A549 (cell line): Measurements from ENCODE around the gene BHLHE23. TPM values are rescaled to one million over a fixed set of nuclear protein-coding genes. Genes with fewer than 3 reads are reported as not detected.

Experiments used
- ATAC-seq, 2 experiments: fragments of 200-7000 bp in 1 of 2; fragments of >200 bp in 1 of 2; cut with Nextera tagmentation in 1 of 2; cut with Tn5 transposase in 1 of 2; 3 replicates each; pipeline versions ENCODE4 v1.8.0 to v1.9.1; 2018 to 2020; ENCODE audit warnings: mild to moderate bottlenecking in 1 of 2, moderate library complexity in 1 of 2
- CTCF ChIA-PET: fragments of 300-600 bp; sonication (Branson Sonifier 250); formaldehyde crosslinking; extraction: SDS; loops from one replicate; lab custom pipeline; 2021; ENCODE audit warnings: antibody characterized with exemption, inconsistent platforms; lab: Yijun Ruan, JAX
- POLR2A ChIA-PET: fragments of 350-600 bp; formaldehyde crosslinking; extraction: SDS; loops from one replicate; lab custom pipeline; 2021; ENCODE audit warnings: antibody characterized with exemption, inconsistent platforms; lab: Yijun Ruan, JAX
- DNase-seq, 2 experiments: peaks; one replicate each; pipeline versions ENCODE4 v3.0.0 to v3.0.0-alpha.2; 2011 to 2016; ENCODE audit warnings: low read depth in 1 of 2, low spot score in 1 of 2
- FAIRE-seq: peaks from 2 replicates; lab custom pipeline; 2011; peaks lifted over from hg19 to GRCh38; lab: Jason Lieb, UNC
- H3K27ac ChIP-seq, 2 experiments: fragments of >200 bp; sonication (Bioruptor Twin); formaldehyde crosslinking; 3 replicates each; pipeline ENCODE4 v1.5.1; 2016 to 2017
- H3K4me1 ChIP-seq: fragments of >200 bp; sonication (Bioruptor Twin); formaldehyde crosslinking; 3 replicates; pipeline ENCODE4 v1.6.1; 2016
- H3K4me2 ChIP-seq: fragments of >200 bp; sonication (Bioruptor Twin); formaldehyde crosslinking; 3 replicates; pipeline ENCODE4 v1.6.1; 2016
- H3K4me3 ChIP-seq: fragments of >200 bp; sonication (Bioruptor Twin); formaldehyde crosslinking; 3 replicates; pipeline ENCODE4 v1.5.1; 2016
- H3K9me3 ChIP-seq: fragments of >200 bp; sonication (Bioruptor Twin); formaldehyde crosslinking; 3 replicates; pipeline ENCODE4 v1.6.1; 2016
- ATOH8 ChIP-seq: fragments of 250-450 bp; sonication (Bioruptor Pico); IDR thresholded peaks from 2 replicates; pipeline ENCODE4 v1.5.0; 2020; ENCODE audit warnings: low read depth, mild to moderate bottlenecking, moderate library complexity
- BCL3 ChIP-seq: fragments of >200 bp; sonication (Bioruptor Twin); formaldehyde crosslinking; IDR thresholded peaks from 3 replicates; pipeline ENCODE4 v1.6.1; 2016
- CBX8 ChIP-seq: fragments of 200-600 bp; sonication (generic); IDR thresholded peaks from 2 replicates; pipeline ENCODE4 v1.6.1; 2016
- CHD2 ChIP-seq: fragments of 150-350 bp; IDR thresholded peaks from 2 replicates; pipeline ENCODE4 v1.6.1; 2014; ENCODE audit warnings: low read length; ENCODE audit not compliant: partially characterized antibody
- CHD4 ChIP-seq: fragments of 200-600 bp; sonication (generic); IDR thresholded peaks from 2 replicates; pipeline ENCODE4 v1.6.1; 2016; ENCODE audit warnings: antibody characterized with exemption, mild to moderate bottlenecking, borderline replicate concordance
- CTCF ChIP-seq: fragments of >200 bp; sonication (Bioruptor Twin); formaldehyde crosslinking; IDR thresholded peaks from 3 replicates; pipeline ENCODE4 v1.5.1; 2016
- E2F6 ChIP-seq: IDR thresholded peaks from 2 replicates; pipeline ENCODE4 v1.6.1; 2012; ENCODE audit warnings: low read depth, borderline replicate concordance
- ESRRA ChIP-seq: fragments of 150-350 bp; IDR thresholded peaks from 2 replicates; pipeline ENCODE4 v1.6.1; 2014; ENCODE audit warnings: mild to moderate bottlenecking, low read length, borderline replicate concordance
- GATA3 ChIP-seq: IDR thresholded peaks from 2 replicates; pipeline ENCODE4 v1.6.1; 2012; ENCODE audit warnings: borderline replicate concordance
- HES2 ChIP-seq: fragments of >200 bp; sonication (Bioruptor Twin); formaldehyde crosslinking; IDR thresholded peaks from 2 replicates; pipeline ENCODE4 v1.6.1; 2016
- HEYL ChIP-seq: fragments of 250-450 bp; sonication (Bioruptor Pico); IDR thresholded peaks from 2 replicates; pipeline ENCODE4 v1.8.0; 2021; ENCODE audit warnings: mild to moderate bottlenecking, moderate library complexity
- MAX ChIP-seq: IDR thresholded peaks from 2 replicates; pipeline ENCODE4 v1.6.1; 2012
- NFE2L2 ChIP-seq: fragments of 150-350 bp; conservative IDR thresholded peaks from 2 replicates; pipeline ENCODE4 v1.6.1; 2014; ENCODE audit warnings: low read length
- POLR2A ChIP-seq: IDR thresholded peaks from 2 replicates; pipeline ENCODE4 v1.6.1; 2012; ENCODE audit warnings: mild to moderate bottlenecking, low read length
- POLR2AphosphoS2 ChIP-seq: conservative IDR thresholded peaks from 2 replicates; pipeline ENCODE4 v1.6.1; 2012; ENCODE audit warnings: low read length, improper control_type of control experiment, inconsistent platforms
- RAD21 ChIP-seq, 2 experiments: fragments of >200 bp in 1 of 2; sonication (Bioruptor Twin) in 1 of 2; formaldehyde crosslinking in 1 of 2; IDR thresholded peaks in 1 of 2; conservative IDR thresholded peaks in 1 of 2; 2 replicates in 1 of 2; 3 replicates in 1 of 2; pipeline ENCODE4 v1.6.1; 2012 to 2018; ENCODE audit warnings: inconsistent platforms in 1 of 2
- RNF2 ChIP-seq: fragments of 200-600 bp; sonication (generic); IDR thresholded peaks from 2 replicates; pipeline ENCODE4 v1.6.1; 2016; ENCODE audit warnings: low read depth, mild to moderate bottlenecking, antibody characterized with exemption, moderate library complexity, borderline replicate concordance
- SMC3 ChIP-seq: fragments of >200 bp; sonication (Bioruptor Twin); formaldehyde crosslinking; IDR thresholded peaks from 3 replicates; pipeline ENCODE4 v1.6.1; 2018; ENCODE audit warnings: inconsistent platforms
- TFCP2L1 ChIP-seq: fragments of 250-450 bp; sonication (Bioruptor Pico); IDR thresholded peaks from 2 replicates; pipeline ENCODE4 v1.5.0; 2021; ENCODE audit warnings: mild to moderate bottlenecking
- TP53 ChIP-seq: fragments of 250-450 bp; sonication (Bioruptor Pico); IDR thresholded peaks from 2 replicates; pipeline ENCODE4 v1.5.0; 2021; ENCODE audit warnings: mild to moderate bottlenecking, moderate library complexity
- ZNF302 ChIP-seq: fragments of 250-450 bp; sonication (Bioruptor Pico); IDR thresholded peaks from 2 replicates; pipeline ENCODE4 v1.9.0; 2021; ENCODE audit warnings: inconsistent platforms, mild to moderate bottlenecking, moderate library complexity
- WGBS: methylation state at CpG from one replicate; pipeline ENCODE4 v1.1.6; 2017; ENCODE audit errors: missing lambda C conversion rate; 5-methylcytosine and 5-hydroxymethylcytosine counted together
- polyA plus RNA-seq, 4 experiments: library from polyadenylated mRNA; depleted of rRNA in 3 of 4; stranded (reverse); fragments of >200 nt; fragmentation: RNase III in 1 of 4; extraction: RNeasy Plus Mini Kit Qiagen cat#74134 plus additional on column Dnase treatment in 1 of 4; gene quantifications; 2 replicates in 3 of 4; 3 replicates in 1 of 4; pipeline ENCODE4 v1.2.3, GENCODE V29; 2011 to 2017

Gene BHLHE23
- polyA plus RNA-seq, 2 of the 4 experiments (the other 2 are of a cell fraction) = not detected

- 0 out of 6 replicates have a peak, but pooled peaks of 1 of the 2 experiments have one; percentile 11 for ATAC-seq
- ChIA-PET POLR2A (no interaction called here), CTCF (interaction anchor here (0.8 to 3.6 kb wide), 24 partner anchors 10 to 204 kb away, joined by 3 to 44 read pairs (median 6); partner anchors contain the start of gene SLC17A9)
- no peak overlapping the region for H3K27ac ChIP-seq
- H3K4me2 ChIP-seq = peak overlapping the region; percentile 71
- no peak for DNase-seq
- peak overlapping the region; percentile 41; the same call in 2 of the 3 replicates for H3K4me3 ChIP-seq
- no peak for TF ChIP-seq POLR2A
- H3K9me3 ChIP-seq = peaks cover 19% of the 10 kb centered on the region
- peaks cover 14% of the 10 kb centered on the region; the same call in 2 of the 3 replicates for H3K4me1 ChIP-seq
- no peak for FAIRE-seq
- WGBS = 16% methylated on average over 25 of the region's 30 CpGs
Measured at GRCh38 chr20:63009988-63010769, 3.4 kb upstream of the BHLHE23 start.

- H3K4me3 ChIP-seq = no peak overlapping the region
- WGBS = 9% methylated on average over 13 of the region's 54 CpGs
- peak overlapping the region in 1 of 2 experiments; percentile 44; a peak in 1 of 6 replicates for H3K27ac ChIP-seq
- TF ChIP-seq RAD21 (conservative IDR thresholded peaks at IDR 0.05 in 1 of 2, IDR thresholded peaks at IDR 0.05 in 1 of 2) (peak; percentile 94 to 95), TP53 (CRISPR knock-in tag) (no peak), CTCF (peak; percentile 87), HEYL (CRISPR knock-in tag) (no peak), CHD2 (no peak), ZNF302 (no peak), SMC3 (peak; percentile 93), BCL3 (no peak), TFCP2L1 (no peak), NFE2L2 (no peak), POLR2AphosphoS2 (no peak), RNF2 (no peak), ESRRA (no peak)
- peak; percentile 79 to 90 for ATAC-seq
- H3K9me3 ChIP-seq = peaks cover 17% of the 10 kb centered on the region
- H3K4me1 ChIP-seq = peaks cover 14% of the 10 kb centered on the region; the same call in 2 of the 3 replicates
- POLR2A ChIA-PET = interaction anchor here (1.2 kb wide), 1 partner anchor 37 kb away, joined by 6 read pairs; no protein-coding TSS in a partner anchor
- CTCF ChIA-PET = interaction anchor here (0.7 to 3.6 kb wide), 47 partner anchors 9 to 439 kb away, joined by 3 to 44 read pairs (median 4); partner anchors contain the start of genes GID8 and SLC17A9
- DNase-seq = peak; percentile 67 to 95
- FAIRE-seq = no peak
- H3K4me2 ChIP-seq = peak overlapping the region; percentile 71
Measured at GRCh38 chr20:63009045-63009961, 2.5 kb upstream of the BHLHE23 start.

GRCh38 chr20:63008541-63009044 is 1.8 kb upstream of the BHLHE23 start:
- Histone ChIP-seq H3K9me3 (peaks cover 10% of the 10 kb centered on the region), H3K4me1 (peaks cover 14% of the 10 kb centered on the region; the same call in 2 of the 3 replicates), H3K4me2 (peak overlapping the region; percentile 71), H3K4me3 (no peak overlapping the region), H3K27ac (peak overlapping the region in 1 of 2 experiments; percentile 44; a peak in 1 of 6 replicates)
- TF ChIP-seq E2F6 (no peak), ATOH8 (no peak), HES2 (no peak), CHD4 (no peak), MAX (no peak), GATA3 (no peak), NFE2L2 (no peak), CBX8 (no peak)
- DNase-seq (no peak), FAIRE-seq (no peak), ATAC-seq (peak; percentile 15 to 45; a peak in 5 of 6 replicates)
- WGBS = 48% methylated on average over 9 of the region's 21 CpGs
- ChIA-PET CTCF (interaction anchor here (0.7 to 3.6 kb wide), 41 partner anchors 9 to 438 kb away, joined by 3 to 44 read pairs (median 4); partner anchors contain the start of genes GID8 and SLC17A9), POLR2A (interaction anchor here (1.2 kb wide), 1 partner anchor 36 kb away, joined by 6 read pairs; no protein-coding TSS in a partner anchor)
